ENCODE results near the gene ENTREP3. TPM values are rescaled to one million over a fixed set of nuclear protein-coding genes. Genes with fewer than 3 reads are reported as not detected.

ENTREP3 gene
- total RNA-seq, 1 donor: 6.5 TPM

GRCh38 chr1:155300553-155301329 lies 45.5 kb upstream of the ENTREP3 start:
- no peak overlapping the region for H3K4me3 ChIP-seq (ENCODE audit: insufficient read depth, low read length)
- H4K20me1 ChIP-seq (ENCODE audit: insufficient read depth, low read length): no peaks in the 10 kb centered on the region
- no peak overlapping the region for H3K4me2 ChIP-seq (ENCODE audit: insufficient read depth, low read length)
- no peak overlapping the region for H2AFZ ChIP-seq (ENCODE audit: low read length)
- H3K79me2 ChIP-seq (ENCODE audit: insufficient read depth, low read length): no peaks in the 10 kb centered on the region
- H3K4me1 ChIP-seq (ENCODE audit: insufficient read depth, low read length): peaks cover 10% of the 10 kb centered on the region
- H3K27ac ChIP-seq (ENCODE audit: low read depth, low read length): no peak overlapping the region
- H3K36me3 ChIP-seq (ENCODE audit: insufficient read depth, low read length): no peaks in the 10 kb centered on the region
- no peak for TF ChIP-seq CTCF (IDR thresholded peaks at IDR 0.05; ENCODE audit: extremely low read depth, low read depth, low read length)
- H3K9me3 ChIP-seq (ENCODE audit: low read depth, low read length): no peaks in the 10 kb centered on the region
- peak; percentile 67 for DNase-seq (ENCODE audit: insufficient read length, low spot score, missing footprints)
- peaks cover 14% of the 10 kb centered on the region for H3K27me3 ChIP-seq (ENCODE audit: insufficient read depth, low read length)

- H3K27ac ChIP-seq (ENCODE audit: low read depth, low read length): no peak overlapping the region
- H3K27me3 ChIP-seq (ENCODE audit: insufficient read depth, low read length): peaks cover 21% of the 10 kb centered on the region
- no peak overlapping the region for H3K4me2 ChIP-seq (ENCODE audit: insufficient read depth, low read length)
- no peaks in the 10 kb centered on the region for H3K36me3 ChIP-seq (ENCODE audit: insufficient read depth, low read length)
- peaks cover 3% of the 10 kb centered on the region for H3K4me1 ChIP-seq (ENCODE audit: insufficient read depth, low read length)
- H3K79me2 ChIP-seq (ENCODE audit: insufficient read depth, low read length): no peaks in the 10 kb centered on the region
- no peak overlapping the region for H3K4me3 ChIP-seq (ENCODE audit: insufficient read depth, low read length)
- H3K9me3 ChIP-seq (ENCODE audit: low read depth, low read length): no peaks in the 10 kb centered on the region
- no peaks in the 10 kb centered on the region for H4K20me1 ChIP-seq (ENCODE audit: insufficient read depth, low read length)
- DNase-seq (ENCODE audit: insufficient read length, low spot score, missing footprints): peak; percentile 8
- no peak overlapping the region for H2AFZ ChIP-seq (ENCODE audit: low read length)
- TF ChIP-seq CTCF (IDR thresholded peaks at IDR 0.05; ENCODE audit: extremely low read depth, low read depth, low read length): no peak
These were observed 44.7 kb upstream of the ENTREP3 start for GRCh38 chr1:155300024-155300423.

DNA sequence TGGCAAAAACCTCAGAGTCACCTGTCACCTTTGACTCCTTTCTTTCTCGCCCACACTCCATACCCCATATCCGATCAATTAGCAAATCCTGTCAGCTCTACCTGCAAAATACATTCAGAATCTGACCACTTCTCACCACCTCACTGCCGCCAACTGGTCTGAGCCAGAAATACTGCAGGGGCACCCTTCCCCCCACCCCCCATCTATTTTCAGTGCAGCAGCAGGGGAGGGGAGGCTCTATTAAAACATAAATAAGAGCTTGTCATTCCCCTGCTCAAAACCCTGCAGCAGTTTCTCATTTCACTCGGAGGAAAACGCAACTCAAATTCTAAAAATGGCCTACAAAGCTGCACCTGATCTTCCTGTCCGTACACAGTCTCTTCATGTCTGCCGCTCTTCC lies 42.1 kb upstream of the ENTREP3 start:
- Histone ChIP-seq H3K79me2 (ENCODE audit: insufficient read depth, low read length) (no peaks in the 10 kb centered on the region), H3K4me1 (ENCODE audit: insufficient read depth, low read length) (no peaks in the 10 kb centered on the region), H3K4me2 (ENCODE audit: insufficient read depth, low read length) (no peak overlapping the region), H3K27ac (ENCODE audit: low read depth, low read length) (no peak overlapping the region), H3K9me3 (ENCODE audit: low read depth, low read length) (no peaks in the 10 kb centered on the region), H3K36me3 (ENCODE audit: insufficient read depth, low read length) (no peaks in the 10 kb centered on the region), H2AFZ (ENCODE audit: low read length) (no peak overlapping the region), H3K4me3 (ENCODE audit: insufficient read depth, low read length) (no peak overlapping the region), H4K20me1 (ENCODE audit: insufficient read depth, low read length) (no peaks in the 10 kb centered on the region), H3K27me3 (ENCODE audit: insufficient read depth, low read length) (peaks cover 42% of the 10 kb centered on the region)
- no peak for TF ChIP-seq CTCF (IDR thresholded peaks at IDR 0.05; ENCODE audit: extremely low read depth, low read depth, low read length)
- DNase-seq (ENCODE audit: insufficient read length, low spot score, missing footprints): no peak

DNA sequence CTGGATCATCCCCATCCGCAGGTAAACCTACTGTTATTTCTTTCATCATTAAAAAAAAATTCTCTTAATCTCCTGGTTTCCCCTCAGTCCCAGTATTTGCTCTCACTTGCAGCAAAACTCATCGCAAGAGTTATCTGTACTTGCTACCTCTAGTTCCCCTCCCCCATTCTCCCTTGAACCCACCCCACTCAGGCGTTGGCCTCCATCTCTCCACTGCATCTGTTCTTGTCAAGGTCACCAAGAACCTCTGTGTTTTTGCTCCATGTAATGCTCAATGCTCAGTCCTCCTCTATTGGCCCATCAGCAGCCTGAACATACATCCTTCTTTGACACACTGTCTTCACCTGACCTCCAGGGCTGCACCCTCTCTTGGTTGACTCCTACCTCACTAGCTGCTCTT lies 41.4 kb upstream of the ENTREP3 start:
- H3K27ac ChIP-seq (ENCODE audit: low read depth, low read length): no peak overlapping the region
- no peak for TF ChIP-seq CTCF (IDR thresholded peaks at IDR 0.05; ENCODE audit: extremely low read depth, low read depth, low read length)
- no peaks in the 10 kb centered on the region for H4K20me1 ChIP-seq (ENCODE audit: insufficient read depth, low read length)
- no peaks in the 10 kb centered on the region for H3K36me3 ChIP-seq (ENCODE audit: insufficient read depth, low read length)
- no peaks in the 10 kb centered on the region for H3K4me1 ChIP-seq (ENCODE audit: insufficient read depth, low read length)
- no peaks in the 10 kb centered on the region for H3K79me2 ChIP-seq (ENCODE audit: insufficient read depth, low read length)
- peaks cover 42% of the 10 kb centered on the region for H3K27me3 ChIP-seq (ENCODE audit: insufficient read depth, low read length)
- no peak overlapping the region for H3K4me2 ChIP-seq (ENCODE audit: insufficient read depth, low read length)
- DNase-seq (ENCODE audit: insufficient read length, low spot score, missing footprints): peak; percentile 49
- no peak overlapping the region for H2AFZ ChIP-seq (ENCODE audit: low read length)
- H3K9me3 ChIP-seq (ENCODE audit: low read depth, low read length): no peaks in the 10 kb centered on the region
- H3K4me3 ChIP-seq (ENCODE audit: insufficient read depth, low read length): no peak overlapping the region

Data from osteoblast (primary cell).